ENCODE measurements around the gene DEFB121.

DEFB121 gene

GRCh38 chr20:31363295-31363694 lies 42.7 kb downstream of the DEFB121 start:
- TF ChIP-seq CTCF (conservative IDR thresholded peaks at IDR 0.05; ENCODE audit: low read depth, low read length), result no peak
- no peak for DNase-seq (ENCODE audit: low read depth)
- H3K4me3 ChIP-seq (ENCODE audit: low read length), result no peak overlapping the region

GRCh38 chr20:31355981-31356380 lies 50.0 kb downstream of the DEFB121 start:
- no peak for TF ChIP-seq CTCF (conservative IDR thresholded peaks at IDR 0.05; ENCODE audit: low read depth, low read length)
- no peak for DNase-seq (ENCODE audit: low read depth)
- no peak overlapping the region for H3K4me3 ChIP-seq (ENCODE audit: low read length)

Measured in retinal pigment epithelial cell (primary cell).